Activated gamma-delta T cell treated with anti-CD3 and anti-CD28 coated beads, Interleukin-2, amount 50 U/mL, for 16 hours (primary cell): ENCODE results near the gene PCDHA3.
"Not testable (repeated sequence)": the region's sequence is repeated elsewhere in the genome, so short reads cannot be mapped to it uniquely, and the experiment has no call there.

Experiments used
- DNase-seq: peaks from one replicate; pipeline ENCODE4 v3.0.0-alpha.2; 2020; ENCODE audit warnings: low read depth

The PCDHA3 gene

DNA sequence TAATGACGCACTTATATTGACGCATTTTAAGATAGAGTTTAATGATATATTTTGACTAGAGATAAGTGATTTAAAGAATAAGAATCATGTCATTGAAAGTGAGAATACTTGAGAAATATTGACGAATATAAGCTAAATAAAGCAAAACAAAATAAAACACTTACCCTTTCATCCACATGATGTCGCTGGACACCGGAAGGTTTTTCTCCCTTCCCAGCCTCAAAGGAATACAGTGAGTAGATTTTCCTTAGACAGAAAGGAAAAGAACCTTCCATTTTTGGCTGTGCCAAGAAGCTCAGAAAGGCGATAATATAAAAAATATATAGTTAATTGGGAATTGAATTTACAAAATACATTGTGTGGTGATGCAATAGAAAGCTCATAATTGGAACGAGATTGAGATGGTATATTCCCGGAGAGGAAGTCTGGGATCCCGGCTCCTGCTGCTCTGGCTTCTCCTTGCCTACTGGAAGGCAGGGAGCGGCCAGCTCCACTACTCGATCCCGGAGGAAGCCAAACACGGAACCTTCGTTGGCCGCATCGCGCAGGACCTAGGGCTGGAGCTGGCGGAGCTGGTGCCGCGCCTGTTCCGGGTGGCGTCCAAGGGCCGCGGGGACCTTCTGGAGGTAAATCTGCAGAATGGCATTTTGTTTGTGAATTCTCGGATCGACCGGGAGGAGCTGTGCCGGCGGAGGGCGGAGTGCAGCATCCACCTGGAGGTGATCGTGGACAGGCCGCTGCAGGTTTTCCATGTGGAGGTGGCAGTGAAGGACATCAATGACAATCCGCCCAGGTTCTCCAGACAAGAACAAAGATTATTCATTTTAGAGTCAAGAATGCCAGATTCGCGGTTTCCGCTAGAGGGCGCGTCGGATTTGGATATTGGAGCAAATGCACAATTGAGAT lies 20.8 kb downstream of the PCDHA3 start, which contains the start of gene PCDHA5:
Gene PCDHA5 (plus strand): TSS at position 239 of the 906 bp plus-strand sequence.
- no peak for DNase-seq

DNA sequence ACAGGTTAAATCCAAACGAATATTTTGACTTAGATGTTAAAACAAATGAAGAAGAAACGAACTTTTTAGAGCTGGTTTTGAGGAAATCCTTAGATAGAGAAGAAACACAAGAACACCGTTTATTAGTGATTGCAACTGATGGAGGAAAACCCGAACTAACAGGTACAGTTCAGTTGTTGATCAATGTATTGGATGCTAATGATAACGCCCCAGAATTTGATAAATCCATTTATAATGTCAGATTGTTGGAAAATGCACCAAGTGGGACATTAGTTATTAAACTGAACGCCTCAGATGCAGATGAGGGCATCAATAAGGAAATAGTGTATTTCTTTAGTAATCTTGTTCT lies 21.4 kb downstream of the PCDHA3 start:
- no peak for DNase-seq

GRCh38 chr5:140822969-140823368 lies 22.1 kb downstream of the PCDHA3 start:
- DNase-seq: not testable (repeated sequence)

DNA sequence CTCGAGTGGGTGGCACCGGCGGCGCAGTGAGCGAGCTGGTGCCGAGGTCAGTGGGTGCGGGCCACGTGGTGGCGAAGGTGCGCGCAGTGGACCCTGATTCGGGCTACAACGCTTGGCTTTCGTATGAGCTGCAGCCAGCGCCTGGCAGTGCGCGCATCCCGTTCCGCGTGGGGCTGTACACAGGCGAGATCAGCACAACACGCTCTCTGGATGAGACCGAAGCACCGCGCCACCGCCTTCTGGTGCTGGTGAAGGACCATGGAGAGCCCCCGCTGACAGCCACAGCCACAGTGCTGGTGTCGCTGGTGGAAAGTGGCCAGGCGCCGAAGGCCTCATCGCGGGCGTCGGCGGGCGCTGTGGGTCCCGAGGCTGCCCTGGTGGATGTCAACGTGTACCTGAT lies 22.6 kb downstream of the PCDHA3 start:
- no peak for DNase-seq

GRCh38 chr5:140827704-140828361 lies 27.0 kb downstream of the PCDHA3 start, which contains the start of gene PCDHA6:
PCDHA6 (plus strand) TSS chr5:140827960; CDS start chr5:140828092, 132 bp downstream.
- no peak for DNase-seq

GRCh38 chr5:140828362-140828737 lies 27.5 kb downstream of the PCDHA3 start:
- DNase-seq: no peak

DNA sequence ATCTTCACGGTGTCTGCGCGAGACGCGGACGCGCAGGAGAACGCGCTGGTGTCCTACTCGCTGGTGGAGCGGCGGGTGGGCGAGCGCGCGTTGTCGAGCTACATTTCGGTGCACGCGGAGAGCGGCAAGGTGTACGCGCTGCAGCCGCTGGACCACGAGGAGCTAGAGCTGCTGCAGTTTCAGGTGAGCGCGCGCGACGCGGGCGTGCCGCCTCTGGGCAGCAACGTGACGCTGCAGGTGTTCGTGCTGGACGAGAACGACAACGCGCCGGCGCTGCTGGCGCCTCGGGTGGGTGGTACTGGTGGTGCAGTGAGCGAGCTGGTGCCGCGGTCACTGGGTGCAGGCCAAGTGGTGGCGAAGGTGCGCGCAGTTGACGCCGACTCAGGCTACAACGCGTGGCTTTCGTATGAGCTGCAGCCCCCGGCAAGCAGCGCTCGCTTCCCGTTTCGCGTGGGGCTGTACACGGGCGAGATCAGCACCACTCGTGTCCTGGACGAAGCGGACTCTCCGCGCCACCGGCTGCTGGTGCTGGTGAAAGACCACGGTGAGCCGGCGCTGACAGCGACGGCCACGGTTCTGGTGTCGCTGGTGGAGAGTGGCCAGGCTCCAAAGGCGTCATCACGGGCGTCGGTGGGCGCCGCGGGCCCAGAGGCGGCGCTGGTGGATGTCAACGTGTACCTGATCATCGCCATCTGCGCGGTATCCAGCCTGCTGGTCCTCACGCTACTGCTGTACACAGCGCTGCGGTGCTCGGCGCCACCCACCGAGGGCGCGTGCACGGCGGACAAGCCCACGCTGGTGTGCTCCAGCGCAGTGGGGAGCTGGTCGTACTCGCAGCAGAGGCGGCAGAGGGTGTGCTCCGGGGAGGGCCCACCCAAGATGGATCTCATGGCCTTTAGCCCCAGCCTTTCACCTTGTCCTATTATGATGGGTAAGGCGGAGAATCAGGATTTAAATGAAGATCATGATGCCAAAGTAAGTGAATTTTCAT lies 28.9 kb downstream of the PCDHA3 start:
- DNase-seq: not testable (repeated sequence)

GRCh38 chr5:140833993-140834392 lies 33.1 kb downstream of the PCDHA3 start, which contains the start of gene PCDHA7:
PCDHA7 (plus strand) TSS chr5:140834269; CDS start chr5:140834384, 115 bp downstream.
- no peak for DNase-seq

DNA sequence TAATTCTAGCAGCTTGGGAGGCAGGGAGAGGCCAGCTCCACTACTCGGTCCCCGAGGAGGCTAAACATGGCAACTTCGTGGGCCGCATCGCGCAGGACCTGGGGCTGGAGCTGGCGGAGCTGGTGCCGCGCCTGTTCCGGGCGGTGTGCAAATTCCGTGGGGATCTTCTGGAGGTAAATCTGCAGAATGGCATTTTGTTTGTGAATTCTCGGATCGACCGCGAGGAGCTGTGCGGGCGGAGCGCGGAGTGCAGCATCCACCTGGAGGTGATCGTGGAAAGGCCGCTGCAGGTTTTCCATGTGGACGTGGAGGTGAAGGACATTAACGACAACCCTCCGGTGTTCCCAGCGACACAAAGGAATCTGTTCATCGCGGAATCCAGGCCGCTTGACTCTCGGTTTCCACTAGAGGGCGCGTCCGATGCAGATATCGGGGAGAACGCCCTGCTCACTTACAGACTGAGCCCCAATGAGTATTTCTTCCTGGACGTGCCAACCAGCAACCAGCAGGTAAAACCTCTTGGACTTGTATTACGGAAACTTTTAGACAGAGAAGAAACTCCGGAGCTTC lies 33.7 kb downstream of the PCDHA3 start:
- not testable (repeated sequence) for DNase-seq

DNA sequence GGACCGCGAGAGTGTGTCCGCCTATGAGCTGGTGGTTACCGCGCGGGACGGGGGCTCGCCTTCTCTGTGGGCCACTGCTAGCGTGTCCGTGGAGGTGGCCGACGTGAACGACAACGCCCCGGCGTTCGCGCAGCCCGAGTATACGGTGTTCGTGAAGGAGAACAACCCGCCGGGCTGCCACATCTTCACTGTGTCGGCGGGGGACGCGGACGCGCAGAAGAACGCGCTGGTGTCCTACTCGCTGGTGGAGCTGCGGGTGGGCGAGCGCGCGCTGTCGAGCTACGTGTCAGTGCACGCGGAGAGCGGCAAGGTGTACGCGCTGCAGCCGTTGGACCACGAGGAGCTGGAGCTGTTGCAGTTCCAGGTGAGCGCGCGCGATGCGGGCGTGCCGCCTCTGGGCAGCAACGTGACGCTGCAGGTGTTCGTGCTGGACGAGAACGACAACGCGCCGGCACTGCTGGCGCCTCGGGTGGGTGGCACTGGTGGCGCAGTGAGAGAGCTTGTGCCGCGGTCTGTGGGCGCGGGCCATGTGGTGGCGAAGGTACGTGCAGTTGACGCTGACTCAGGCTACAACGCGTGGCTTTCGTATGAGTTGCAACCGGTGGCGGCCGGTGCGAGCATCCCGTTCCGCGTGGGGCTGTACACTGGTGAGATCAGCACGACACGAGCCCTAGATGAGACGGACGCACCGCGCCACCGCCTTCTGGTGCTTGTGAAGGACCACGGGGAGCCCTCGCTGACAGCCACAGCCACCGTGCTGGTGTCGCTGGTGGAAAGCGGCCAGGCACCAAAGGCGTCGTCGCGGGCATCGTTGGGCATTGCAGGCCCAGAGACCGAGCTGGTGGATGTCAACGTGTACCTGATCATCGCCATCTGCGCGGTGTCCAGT lies 35.0 kb downstream of the PCDHA3 start:
- no peak for DNase-seq

- no peak for DNase-seq
Observed at GRCh38 chr5:140840978-140841962, 40.4 kb downstream of the PCDHA3 start, which contains the start of gene PCDHA8. PCDHA8 (plus strand) TSS chr5:140841187; CDS start chr5:140841322, 135 bp downstream.

DNA sequence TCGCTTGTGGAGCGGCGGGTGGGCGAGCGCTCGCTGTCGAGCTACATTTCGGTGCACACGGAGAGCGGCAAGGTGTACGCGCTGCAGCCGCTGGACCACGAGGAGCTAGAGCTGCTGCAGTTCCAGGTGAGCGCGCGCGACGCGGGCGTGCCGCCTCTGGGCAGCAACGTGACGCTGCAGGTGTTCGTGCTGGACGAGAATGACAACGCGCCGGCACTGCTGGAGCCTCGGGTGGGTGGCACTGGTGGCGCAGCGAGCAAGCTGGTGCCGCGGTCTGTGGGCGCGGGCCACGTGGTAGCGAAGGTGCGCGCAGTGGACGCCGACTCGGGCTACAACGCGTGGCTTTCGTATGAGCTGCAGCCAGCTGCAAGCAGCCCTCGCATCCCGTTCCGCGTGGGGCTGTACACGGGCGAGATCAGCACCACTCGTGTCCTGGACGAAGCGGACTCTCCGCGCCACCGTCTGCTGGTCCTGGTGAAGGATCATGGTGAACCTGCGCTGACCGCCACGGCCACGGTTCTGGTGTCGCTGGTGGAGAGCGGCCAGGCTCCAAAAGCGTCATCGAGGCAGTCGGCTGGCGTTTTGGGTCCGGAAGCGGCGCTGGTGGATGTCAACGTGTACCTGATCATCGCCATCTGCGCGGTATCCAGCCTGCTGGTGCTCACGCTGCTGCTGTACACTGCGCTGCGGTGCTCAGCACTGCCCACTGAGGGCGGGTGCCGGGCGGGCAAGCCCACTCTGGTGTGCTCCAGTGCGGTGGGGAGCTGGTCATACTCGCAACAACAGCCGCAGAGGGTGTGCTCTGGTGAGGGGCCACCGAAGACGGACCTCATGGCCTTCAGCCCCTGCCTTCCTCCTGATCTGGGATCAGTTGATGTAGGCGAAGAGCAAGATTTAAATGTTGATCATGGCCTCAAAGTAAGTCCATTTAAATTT lies 42.2 kb downstream of the PCDHA3 start:
- DNase-seq: no peak

GRCh38 chr5:140848139-140849102 lies 47.6 kb downstream of the PCDHA3 start, which contains the start of gene PCDHA9:
PCDHA9 (plus strand) TSS chr5:140848382; CDS start chr5:140848496, 114 bp downstream.
- DNase-seq: not testable (repeated sequence)

DNA sequence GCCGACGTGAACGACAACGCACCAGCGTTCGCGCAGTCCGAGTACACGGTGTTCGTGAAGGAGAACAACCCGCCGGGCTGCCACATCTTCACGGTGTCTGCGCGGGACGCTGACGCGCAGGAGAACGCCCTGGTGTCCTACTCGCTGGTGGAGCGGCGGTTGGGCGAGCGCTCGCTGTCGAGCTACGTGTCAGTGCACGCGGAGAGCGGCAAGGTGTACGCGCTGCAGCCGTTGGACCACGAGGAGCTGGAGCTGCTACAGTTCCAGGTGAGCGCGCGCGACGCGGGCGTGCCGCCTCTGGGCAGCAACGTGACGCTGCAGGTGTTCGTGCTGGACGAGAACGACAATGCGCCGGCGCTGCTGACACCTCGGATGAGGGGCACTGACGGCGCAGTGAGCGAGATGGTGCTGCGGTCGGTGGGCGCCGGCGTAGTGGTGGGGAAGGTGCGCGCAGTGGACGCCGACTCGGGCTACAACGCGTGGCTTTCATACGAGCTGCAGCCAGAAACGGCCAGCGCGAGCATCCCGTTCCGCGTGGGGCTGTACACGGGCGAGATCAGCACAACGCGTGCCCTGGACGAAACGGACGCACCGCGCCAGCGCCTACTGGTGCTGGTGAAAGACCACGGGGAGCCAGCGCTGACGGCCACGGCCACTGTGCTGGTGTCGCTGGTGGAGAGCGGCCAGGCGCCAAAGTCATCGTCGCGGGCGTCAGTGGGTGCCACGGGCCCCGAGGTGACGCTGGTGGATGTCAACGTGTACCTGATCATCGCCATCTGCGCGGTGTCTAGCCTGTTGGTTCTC lies 49.2 kb downstream of the PCDHA3 start:
- DNase-seq: not testable (repeated sequence)
